HepG2 (cell line): Measurements from ENCODE around the gene DNM1. TPM values are rescaled to one million over a fixed set of nuclear protein-coding genes. Genes with fewer than 3 reads are reported as not detected.
A peak's percentile ranks its signal among the peaks of the same experiment; 100 is the strongest.

Experiments
- ATAC-seq: fragments of 200-7000 bp; cut with Tn5 transposase; 3 replicates; pipeline ENCODE4 v1.9.1; 2020; ENCODE audit warnings: mild to moderate bottlenecking, moderate library complexity
- BruUV-seq: library from RNA; stranded (reverse); fragments of 400-500 nt; replicated peaks from 2 replicates; lab custom pipeline; 2021; lab: Mats Ljungman, UMichigan
- CTCF ChIA-PET: fragments of 300-600 bp; formaldehyde crosslinking; extraction: SDS; loops from one replicate; lab custom pipeline; 2021; ENCODE audit warnings: low total read pairs, inconsistent platforms, low intra/inter-chr PET ratio; lab: Yijun Ruan, JAX
- POLR2A ChIA-PET: fragments of 350-600 bp; sonication (Branson Sonifier 250); formaldehyde crosslinking; loops from one replicate; lab custom pipeline; 2020; ENCODE audit warnings: antibody characterized with exemption, inconsistent platforms; lab: Yijun Ruan, JAX
- DNase-seq: peaks from one replicate; pipeline ENCODE4 v3.0.0-alpha.2; 2015; ENCODE audit warnings: low spot score
- FAIRE-seq: peaks from 3 replicates; lab custom pipeline; 2011; peaks lifted over from hg19 to GRCh38; lab: Jason Lieb, UNC
- H2AFZ ChIP-seq: one replicate; pipeline ENCODE4 v1.6.1; 2011; ENCODE audit warnings: low read length, inconsistent platforms
- H3K27ac ChIP-seq: fragments of 300-600 bp; 3 replicates; pipeline ENCODE4 v1.8.0; 2011; ENCODE audit warnings: mixed run types, mild to moderate bottlenecking, mixed read lengths, low read length, inconsistent platforms; ENCODE audit not compliant: insufficient read depth; ENCODE audit errors: extremely low read length
- H3K27me3 ChIP-seq, 2 experiments: fragments of 200-600 bp in 1 of 2; 2 replicates in 1 of 2; 3 replicates in 1 of 2; pipeline versions ENCODE4 v1.6.0 to v1.8.0; 2011; ENCODE audit warnings: low read length in 2 of 2, mild to moderate bottlenecking in 2 of 2, moderate library complexity in 2 of 2, inconsistent platforms in 1 of 2; ENCODE audit not compliant: insufficient read depth in 2 of 2, control insufficient read depth in 1 of 2
- H3K36me3 ChIP-seq, 2 experiments: fragments of 200-600 bp in 1 of 2; replicated peaks in 1 of 2; 2 replicates in 1 of 2; 3 replicates in 1 of 2; pipeline versions ENCODE4 v1.5.1 to v1.8.0; 2011; ENCODE audit warnings: low read length in 2 of 2, inconsistent platforms in 1 of 2; ENCODE audit not compliant: insufficient read depth in 2 of 2, control insufficient read depth in 1 of 2
- H3K4me1 ChIP-seq: 2 replicates; pipeline ENCODE4 v1.5.1; 2012; ENCODE audit warnings: low read length, inconsistent platforms; ENCODE audit not compliant: insufficient read depth
- H3K4me2 ChIP-seq: 2 replicates; pipeline ENCODE4 v1.6.0; 2011; ENCODE audit warnings: low read depth, low read length, inconsistent platforms
- H3K4me3 ChIP-seq, 3 experiments: fragments of 200-600 bp in 1 of 3; sonication (generic), shearing (Covaris generic) in 1 of 3; replicated peaks in 1 of 3; 2 replicates each; pipeline ENCODE4 v1.5.1; 2011 to 2016; ENCODE audit warnings: low read length in 3 of 3, inconsistent platforms in 2 of 3, low read depth in 2 of 3, mild to moderate bottlenecking in 2 of 3, control low read depth in 1 of 3, mixed read lengths in 1 of 3; ENCODE audit not compliant: insufficient read depth in 1 of 3
- H3K79me2 ChIP-seq: one replicate; pipeline ENCODE4 v1.6.1; 2011; ENCODE audit warnings: low read length, inconsistent platforms; ENCODE audit not compliant: insufficient read depth
- H3K9ac ChIP-seq: 2 replicates; pipeline ENCODE4 v1.6.0; 2011; ENCODE audit warnings: mild to moderate bottlenecking, low read depth, low read length, inconsistent platforms; ENCODE audit not compliant: insufficient read depth
- H3K9me3 ChIP-seq: 2 replicates; pipeline ENCODE4 v1.5.1; 2012; ENCODE audit warnings: mild to moderate bottlenecking, low read length
- H4K20me1 ChIP-seq: 2 replicates; pipeline ENCODE4 v1.6.0; 2011; ENCODE audit warnings: inconsistent platforms, mild to moderate bottlenecking, low read length, moderate library complexity; ENCODE audit not compliant: insufficient read depth
- AHR ChIP-seq: IDR thresholded peaks from 2 replicates; pipeline ENCODE4 v1.6.1; 2018; ENCODE audit warnings: missing genetic modification reagents, missing compliant biosample characterization
- FOXA1 ChIP-seq, 2 experiments: fragments of 450-650 bp in 1 of 2; sonication (generic) in 1 of 2; formaldehyde crosslinking in 1 of 2; IDR thresholded peaks; 2 replicates each; pipeline versions ENCODE4 v1.4.0 to v1.6.1; 2016 to 2020; ENCODE audit warnings: missing genetic modification reagents in 1 of 2
- ISL2 ChIP-seq: sonication (generic); formaldehyde crosslinking; IDR thresholded peaks from 2 replicates; pipeline ENCODE4 v1.5.0; 2020; ENCODE audit warnings: missing genetic modification reagents
- NFKB2 ChIP-seq: sonication (generic); formaldehyde crosslinking; IDR thresholded peaks from 2 replicates; pipeline ENCODE4 v1.4.0; 2020; ENCODE audit warnings: missing genetic modification reagents, borderline replicate concordance
- NR1H2 ChIP-seq: sonication (generic); formaldehyde crosslinking; IDR thresholded peaks from 2 replicates; pipeline ENCODE4 v1.8.1; 2022; ENCODE audit warnings: low read depth, missing genetic modification reagents, borderline replicate concordance
- ONECUT2 ChIP-seq: sonication (generic); formaldehyde crosslinking; IDR thresholded peaks from 2 replicates; pipeline ENCODE4 v1.4.0; 2020; ENCODE audit warnings: missing genetic modification reagents
- SMAD3 ChIP-seq: sonication (generic); formaldehyde crosslinking; IDR thresholded peaks from 2 replicates; pipeline ENCODE4 v1.4.0; 2020; ENCODE audit warnings: missing genetic modification reagents
- ZFY ChIP-seq: sonication (generic); formaldehyde crosslinking; IDR thresholded peaks from 2 replicates; pipeline ENCODE4 v1.4.0; 2020; ENCODE audit warnings: missing genetic modification reagents
- ZNF501 ChIP-seq: sonication (generic); formaldehyde crosslinking; IDR thresholded peaks from 2 replicates; pipeline ENCODE4 v1.5.1; 2020; ENCODE audit warnings: mild to moderate bottlenecking, moderate library complexity, missing genetic modification reagents
- WGBS: methylation state at CpG from one replicate; pipeline ENCODE4 v1.1.6; 2017; ENCODE audit warnings: low lambda C conversion rate; 5-methylcytosine and 5-hydroxymethylcytosine counted together
- in situ Hi-C: cut with HindIII; loops from 2 replicates; pipeline ENCODE4 v1.10.0; 2017; ENCODE audit warnings: low pct_unique_long_range_greater_than_20kb; ENCODE audit not compliant: extremely low pct_ligation_motif_present
- intact Hi-C: fragments of 100-400 bp; cut with micrococcal nuclease; formaldehyde crosslinking; loops from one replicate; pipeline ENCODE4 v1.10.0; 2022; ENCODE audit not compliant: unreplicated experiment
- polyA plus RNA-seq, 8 experiments: library from polyadenylated mRNA; depleted of rRNA in 3 of 8; stranded (reverse) in 7 of 8; unstranded in 1 of 8; fragments of >200 nt; fragmentation: Illumina TruSeq in 4 of 8; extraction: Trizol in 4 of 8; gene quantifications; 2 replicates each; pipeline versions ENCODE4 v1.2.1 to v1.2.3, GENCODE V29; 2011 to 2016; ENCODE audit warnings: low read depth in 4 of 8, missing spikeins in 1 of 8, mixed read lengths in 1 of 8; ENCODE audit not compliant: insufficient read depth in 1 of 8
- total RNA-seq, 5 experiments: library from RNA; depleted of rRNA; stranded (reverse); fragments of >200 nt; fragmentation: Illumina TruSeq; extraction: Trizol; gene quantifications; 2 replicates each; pipeline ENCODE4 v1.2.3, GENCODE V29; 2016; ENCODE audit warnings: low read depth in 1 of 5

DNM1 gene
- total and polyA plus RNA-seq, 2 of the 13 experiments (the other 11 are each of a cell fraction or from before 2014, with no cell fraction given) = 0.13 to 0.58 TPM

GRCh38 chr9:128206916-128207910 lies 4.0 kb downstream of the DNM1 start:
- no peaks in the 10 kb centered on the region for H3K79me2 ChIP-seq
- WGBS = 52% methylated on average over 12 of the region's 15 CpGs
- H3K36me3 ChIP-seq = no peaks in the 10 kb centered on the region
- BruUV-seq = no TSS peak
- H3K9me3 ChIP-seq = no peaks in the 10 kb centered on the region
- H3K4me2 ChIP-seq = 0 out of 2 replicates have a peak overlapping the region, but pooled peaks have one; percentile 3
- ATAC-seq (no peak), FAIRE-seq (no peak), DNase-seq (no peak)
- no peak overlapping the region for H2AFZ ChIP-seq
- H3K27ac ChIP-seq = no peak overlapping the region
- H3K9ac ChIP-seq = no peak overlapping the region
- H3K27me3 ChIP-seq = peaks cover 6 to 30% of the 10 kb centered on the region in 2 experiments; a peak in 4 of 5 replicates
- peaks cover 58% of the 10 kb centered on the region for H3K4me1 ChIP-seq
- H4K20me1 ChIP-seq = no peaks in the 10 kb centered on the region
- H3K4me3 ChIP-seq = no peak overlapping the region
- intact Hi-C loops = no loop called here
- CTCF ChIA-PET = no interaction called here
- POLR2A ChIA-PET = interaction anchor here (0.8 to 1.5 kb wide), 3 partner anchors 11 to 39 kb away, joined by 3 to 4 read pairs (median 3); no protein-coding TSS in a partner anchor
- TF ChIP-seq ZNF501 (CRISPR knock-in tag) (no peak), NR1H2 (CRISPR knock-in tag) (no peak), NFKB2 (no peak), AHR (CRISPR knock-in tag) (no peak), ISL2 (CRISPR knock-in tag) (no peak), ZFY (CRISPR knock-in tag) (no peak), ONECUT2 (CRISPR knock-in tag) (no peak), SMAD3 (CRISPR knock-in tag) (no peak), FOXA1 (IDR thresholded peaks at IDR 0.05) (no peak), FOXA1 (CRISPR knock-in tag; IDR thresholded peaks at IDR 0.05) (no peak)
- in situ Hi-C loops = no loop called here
